ENCODE results near the gene GRIK5. TPM values are rescaled to one million over a fixed set of nuclear protein-coding genes. Genes with fewer than 3 reads are reported as not detected.

Gene GRIK5
- total RNA-seq, 1 donor from 2014 or later, result 5.7 TPM

DNA sequence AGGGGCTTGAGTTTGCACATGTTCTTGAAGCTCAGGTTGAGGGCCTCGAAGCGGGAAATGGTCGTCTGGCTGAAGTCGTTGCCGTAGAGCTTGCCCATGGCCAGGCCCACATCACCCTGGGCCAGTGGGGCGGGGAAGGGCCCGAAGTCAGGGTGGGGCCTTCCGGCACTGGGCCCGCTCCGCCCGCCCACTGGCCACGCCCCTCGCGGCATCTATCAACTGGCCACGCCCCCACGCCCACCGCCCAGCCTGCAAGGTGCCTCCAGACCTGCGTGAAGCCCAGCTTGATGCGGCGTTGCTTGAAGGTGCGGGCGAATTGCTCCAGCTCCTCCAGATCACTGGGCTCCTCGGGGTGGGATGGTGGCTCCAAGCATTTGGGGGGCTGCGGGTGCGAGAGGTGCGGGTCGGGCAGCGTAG, 25.8 kb upstream of the GRIK5 start:
- no peak for DNase-seq (ENCODE audit: low read depth, low spot score)

DNA sequence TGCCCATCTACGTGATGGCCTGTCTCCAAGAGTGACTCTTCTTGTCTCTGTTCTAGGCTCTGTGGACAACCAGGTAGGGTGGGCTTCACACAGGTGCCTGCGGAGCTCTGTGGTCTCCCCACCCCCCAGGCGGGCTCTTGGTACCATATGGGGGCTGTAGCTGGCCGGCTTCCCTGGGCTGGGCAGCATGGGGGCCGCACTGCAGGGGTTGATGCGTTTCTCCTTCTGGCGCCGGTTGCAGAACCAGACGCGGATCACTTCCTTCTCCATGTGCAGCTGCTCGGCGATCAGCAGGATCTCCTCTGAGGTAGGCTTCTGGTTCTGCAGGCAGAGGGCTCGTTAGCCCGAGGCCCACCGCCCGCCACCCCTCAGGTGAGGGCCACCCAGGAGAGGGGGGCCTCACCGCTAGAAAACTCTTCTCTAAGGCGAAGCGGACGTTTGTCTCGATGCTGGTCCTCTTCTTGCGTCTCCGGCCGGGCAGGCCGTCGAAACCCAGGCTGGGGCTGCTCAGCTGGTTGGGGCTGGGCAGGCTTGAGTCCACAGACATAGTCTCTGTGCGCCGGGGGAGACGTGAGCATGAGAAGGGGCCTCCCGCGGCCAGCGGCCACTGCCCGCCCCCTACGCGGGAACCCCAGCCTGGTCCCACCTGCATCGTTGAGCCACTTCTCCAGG, 25.3 kb upstream of the GRIK5 start:
- no peak for DNase-seq (ENCODE audit: low read depth, low spot score)

DNA sequence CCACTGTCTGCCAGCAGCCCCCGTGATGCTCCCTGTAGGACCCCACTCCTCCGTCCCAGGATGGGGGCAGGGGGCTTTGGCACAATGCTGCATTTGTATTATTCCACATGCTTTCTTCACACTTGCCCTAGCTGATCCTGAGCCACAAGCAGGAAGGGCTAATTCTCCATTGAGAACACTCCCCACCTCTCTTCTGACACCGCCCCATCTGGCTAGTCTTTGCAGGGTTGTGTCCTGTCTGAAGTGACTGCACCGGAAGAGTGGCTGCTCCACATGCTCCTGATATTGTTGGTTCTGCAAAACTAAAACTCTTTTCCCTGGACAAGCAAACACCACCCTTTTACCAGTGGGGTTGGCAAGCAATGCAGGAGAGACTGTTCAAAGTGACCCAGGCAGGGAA, 23.9 kb upstream of the GRIK5 start:
- no peak for DNase-seq (ENCODE audit: low read depth, low spot score)

DNA sequence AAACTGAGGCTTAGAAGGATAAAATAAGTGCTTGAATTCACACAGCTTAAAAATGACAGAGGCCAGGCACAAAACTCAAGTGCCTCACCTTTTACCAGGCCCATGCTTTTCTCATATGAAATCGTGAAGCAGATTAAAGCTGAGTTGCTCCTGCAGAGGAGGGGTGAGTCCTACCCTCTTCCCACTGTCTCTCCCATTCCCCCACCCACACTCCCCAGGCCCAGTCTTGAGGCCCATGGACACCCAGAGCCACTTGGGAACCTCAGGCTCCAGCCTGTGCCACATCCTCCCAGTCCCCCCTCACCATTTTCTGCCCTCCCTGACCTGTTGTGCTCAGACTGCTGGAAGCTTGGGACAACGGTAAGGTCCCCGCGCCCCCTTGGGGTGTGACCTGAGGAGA, 23.5 kb upstream of the GRIK5 start:
- no peak for DNase-seq (ENCODE audit: low read depth, low spot score)

DNA sequence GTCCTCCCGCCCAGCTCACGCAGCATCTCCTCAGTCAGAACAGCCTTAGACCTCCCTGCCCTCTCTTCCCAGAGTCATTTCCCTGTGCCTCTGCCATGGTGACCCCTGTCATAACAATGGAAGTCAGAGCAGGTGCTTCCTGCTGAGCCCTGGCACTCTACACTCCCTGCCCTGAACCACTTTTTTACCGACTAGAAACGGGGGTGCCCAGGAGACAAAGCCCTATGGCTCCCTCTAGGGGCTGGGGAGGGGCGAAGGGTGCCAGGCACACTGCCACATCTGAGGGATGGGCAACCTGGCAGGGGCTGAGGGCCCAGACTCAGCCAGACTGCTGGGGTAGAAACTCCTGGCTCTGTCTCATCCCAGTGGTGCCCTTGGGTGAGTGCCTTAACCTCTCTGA, 22.3 kb upstream of the GRIK5 start:
- DNase-seq (ENCODE audit: low read depth, low spot score), result peak; percentile 89

DNA sequence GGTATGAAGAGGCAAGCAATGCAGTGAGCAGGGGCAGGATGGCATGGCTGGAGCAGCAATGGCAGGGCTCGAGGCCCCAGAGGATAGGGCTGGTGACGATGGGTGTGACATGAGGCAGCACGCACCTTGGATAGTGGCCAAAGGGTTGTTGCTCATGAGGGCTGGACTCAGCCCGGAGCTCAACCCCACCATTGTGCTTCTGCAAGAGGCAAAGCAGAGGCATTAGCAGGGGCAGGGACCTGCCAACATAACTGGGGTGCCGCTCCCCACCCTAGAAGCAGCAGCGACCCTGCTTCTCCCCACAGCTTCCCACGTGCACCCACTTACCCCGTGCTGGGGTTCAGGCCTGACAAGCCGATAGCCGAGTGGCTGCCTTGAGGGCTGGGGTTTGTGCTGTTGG, 21.7 kb upstream of the GRIK5 start:
- peak; percentile 56 for DNase-seq (ENCODE audit: low read depth, low spot score)

DNA sequence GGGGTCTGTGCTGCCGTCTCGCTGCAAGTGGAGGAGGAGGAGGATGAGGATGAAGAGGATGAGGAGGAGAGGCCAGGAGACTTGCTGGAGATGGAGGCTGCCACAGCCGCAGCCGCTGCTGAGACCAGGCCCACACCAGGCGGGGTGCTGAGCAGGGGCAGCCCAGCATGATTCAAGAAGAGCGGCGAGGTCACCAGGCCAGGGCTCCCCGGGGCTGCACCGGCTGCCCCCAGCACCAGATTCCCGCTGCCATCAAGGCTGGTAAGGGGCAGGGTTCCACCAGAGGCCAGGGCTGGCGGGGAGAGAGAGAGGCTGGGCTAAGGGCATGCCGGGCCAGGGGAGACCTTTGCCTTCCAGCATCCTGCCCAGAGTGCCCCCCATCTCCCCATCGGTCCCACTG, 21.3 kb upstream of the GRIK5 start:
- no peak for DNase-seq (ENCODE audit: low read depth, low spot score)

DNA sequence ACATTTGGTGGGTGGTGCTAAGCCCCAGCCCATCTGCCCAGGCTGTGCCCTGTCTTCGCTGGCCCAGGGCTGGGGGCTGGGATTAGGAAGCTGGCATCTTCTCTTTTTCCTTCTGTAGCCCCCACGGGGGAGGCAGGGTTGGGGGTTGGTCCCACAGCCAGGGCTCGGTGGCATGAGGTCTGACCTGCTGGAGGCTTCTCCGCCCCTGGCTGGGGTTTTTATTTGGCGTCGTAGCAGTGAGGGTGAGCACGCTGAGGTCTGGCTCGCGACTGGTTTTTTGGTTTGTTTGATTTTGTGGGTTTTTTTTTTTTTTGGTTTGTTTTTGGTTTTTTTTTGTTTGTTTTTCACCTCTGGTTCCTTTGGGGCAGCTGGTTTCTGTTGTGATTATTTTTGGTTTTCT, 20.7 kb upstream of the GRIK5 start:
- DNase-seq (ENCODE audit: low read depth, low spot score), result no peak

DNA sequence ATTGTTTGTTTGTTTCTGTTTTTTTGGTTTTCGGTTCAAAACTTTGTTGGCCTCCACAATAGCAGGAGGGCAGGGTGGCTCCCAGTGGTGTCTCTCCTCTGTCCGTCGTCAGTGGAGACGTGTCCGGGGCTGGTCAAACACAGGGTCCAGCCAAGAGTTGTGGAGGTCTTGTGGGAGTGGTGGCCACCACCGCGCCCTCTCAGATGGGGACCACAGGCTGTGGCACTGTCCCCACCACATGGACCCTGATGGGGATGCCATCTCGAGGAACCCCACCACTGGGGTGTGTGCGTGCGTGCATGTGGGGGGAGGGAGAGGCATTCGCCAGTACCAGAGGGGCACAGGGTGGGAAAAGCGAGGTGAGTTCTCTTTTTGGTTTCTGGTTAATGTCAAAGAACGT, 19.8 kb upstream of the GRIK5 start:
- DNase-seq (ENCODE audit: low read depth, low spot score), result no peak

DNA sequence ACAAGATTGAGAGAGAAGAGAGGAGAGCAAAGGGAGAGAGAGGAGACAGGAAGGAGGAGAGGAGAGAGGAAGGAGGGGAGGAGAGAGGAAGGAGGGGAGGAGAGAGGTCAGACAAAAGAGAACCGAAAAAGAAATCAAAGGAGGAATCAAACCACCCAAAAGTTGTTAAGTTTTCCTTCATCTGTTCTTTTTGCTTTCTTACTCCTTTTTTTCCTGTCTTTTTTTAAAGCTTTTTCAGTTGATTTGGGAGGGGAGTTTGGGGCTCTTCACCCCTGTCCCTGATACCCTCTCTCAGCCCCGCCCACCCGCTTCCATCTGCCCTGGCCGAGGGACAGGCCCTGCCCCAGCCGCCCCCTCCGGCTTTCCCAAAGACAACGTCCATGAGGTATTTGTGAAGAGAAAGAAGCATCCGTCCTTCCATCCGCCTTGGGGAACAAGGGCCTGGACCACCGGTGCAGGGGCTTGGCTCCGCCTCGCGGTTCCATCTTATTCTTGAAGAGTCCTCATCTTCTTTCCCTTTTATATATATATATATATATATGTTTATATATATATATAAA, 19.3 kb upstream of the GRIK5 start:
- no peak for DNase-seq (ENCODE audit: low read depth, low spot score)

DNA sequence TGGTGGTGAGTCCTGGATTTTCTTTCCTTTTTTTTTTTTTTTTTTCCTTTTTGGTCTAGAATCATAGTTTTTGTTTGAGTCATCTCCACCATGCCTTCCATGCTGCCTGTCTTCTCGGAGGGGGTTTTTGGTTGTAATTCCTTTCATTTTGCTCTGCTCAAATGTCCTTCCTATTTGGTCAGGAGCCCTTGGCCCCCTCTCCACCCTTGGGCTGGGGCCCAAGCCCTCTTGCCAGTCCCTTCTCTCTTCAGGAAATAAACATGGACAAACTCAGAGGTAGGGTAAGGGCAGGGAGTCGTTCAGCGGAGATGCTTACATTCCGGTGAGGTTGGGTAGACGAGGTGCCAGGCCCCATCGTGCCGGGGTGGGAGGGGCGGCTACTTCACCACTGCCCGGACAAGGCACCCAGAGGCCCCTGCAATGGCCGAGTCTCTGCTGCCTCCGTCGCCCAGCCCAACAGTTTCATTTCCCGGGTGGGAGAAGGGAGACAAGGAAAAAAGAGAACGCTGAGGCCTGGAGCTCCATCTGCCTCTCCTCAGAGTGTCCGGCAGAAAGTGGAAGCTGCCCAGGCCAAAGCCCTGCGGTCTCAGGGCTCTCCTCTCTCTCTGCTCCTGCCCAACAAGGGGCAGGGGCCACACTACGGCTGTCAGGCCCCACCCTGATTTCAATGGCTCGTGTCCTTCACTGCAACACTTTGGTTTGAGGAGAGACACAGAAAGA, 18.6 kb upstream of the GRIK5 start:
- no peak for DNase-seq (ENCODE audit: low read depth, low spot score)

DNA sequence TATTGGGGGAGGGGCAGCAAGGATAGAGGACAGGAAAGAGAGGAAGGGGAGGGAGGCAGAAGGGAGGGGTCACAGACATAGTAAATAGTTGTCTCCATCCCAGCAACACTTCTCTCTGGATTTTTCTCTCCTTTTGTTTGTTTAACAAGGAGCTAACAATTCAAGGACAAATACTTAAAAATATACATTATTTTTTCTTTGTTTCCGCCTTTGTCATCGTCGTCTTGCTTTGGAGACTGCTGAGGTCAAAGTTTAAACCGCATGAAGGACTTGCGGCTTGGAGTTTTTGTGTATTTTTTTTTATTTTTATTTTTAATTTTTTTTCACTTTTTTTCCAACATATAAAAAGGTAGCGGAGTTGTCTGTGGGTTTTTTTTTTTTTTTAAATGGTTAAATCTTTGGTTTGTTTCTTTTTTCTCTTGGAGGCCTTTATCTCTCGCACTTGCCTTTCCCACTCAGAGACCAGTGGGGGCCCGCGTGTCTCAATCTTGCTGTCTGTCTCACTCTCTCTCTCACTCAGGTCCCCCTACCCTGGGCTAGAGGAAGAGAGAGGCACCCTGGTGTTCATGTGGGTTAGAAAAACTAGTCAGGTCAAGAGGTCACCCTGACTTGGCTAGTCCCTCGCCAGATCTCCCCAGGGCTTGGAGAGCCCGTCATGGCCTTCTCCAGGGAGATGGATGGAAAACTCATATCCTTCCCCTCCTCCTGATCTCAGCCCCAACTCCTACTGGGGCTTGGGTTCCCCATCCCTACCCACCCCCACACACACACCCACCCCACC, 17.0 kb upstream of the GRIK5 start:
- DNase-seq (ENCODE audit: low read depth, low spot score), result no peak

DNA sequence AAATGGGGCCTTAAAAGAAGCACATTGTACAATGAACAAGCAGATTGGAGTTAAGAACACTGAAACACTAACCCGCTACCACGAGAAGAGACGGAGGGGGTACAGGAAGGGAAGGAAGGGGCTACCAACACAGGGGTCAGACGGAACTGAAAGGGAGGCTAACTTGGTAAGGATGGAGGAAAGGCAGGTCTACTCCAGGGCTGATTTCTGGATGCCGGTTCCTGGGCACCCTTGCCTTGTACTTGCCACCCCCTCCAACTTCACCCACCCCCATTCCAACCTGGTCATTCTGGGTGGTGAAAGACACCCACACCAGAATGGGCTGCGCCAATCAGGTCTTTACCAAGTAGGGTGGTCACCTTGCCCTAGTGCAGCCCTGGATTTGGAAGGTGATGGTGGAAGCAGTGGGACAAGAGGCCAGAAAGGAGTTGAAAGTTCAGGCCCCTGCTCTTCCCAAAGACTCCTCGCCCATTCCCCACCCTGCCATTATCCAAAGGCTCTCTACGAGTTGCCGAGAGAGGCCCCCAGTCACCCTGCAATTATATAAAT, 16.3 kb upstream of the GRIK5 start:
- no peak for DNase-seq (ENCODE audit: low read depth, low spot score)

DNA sequence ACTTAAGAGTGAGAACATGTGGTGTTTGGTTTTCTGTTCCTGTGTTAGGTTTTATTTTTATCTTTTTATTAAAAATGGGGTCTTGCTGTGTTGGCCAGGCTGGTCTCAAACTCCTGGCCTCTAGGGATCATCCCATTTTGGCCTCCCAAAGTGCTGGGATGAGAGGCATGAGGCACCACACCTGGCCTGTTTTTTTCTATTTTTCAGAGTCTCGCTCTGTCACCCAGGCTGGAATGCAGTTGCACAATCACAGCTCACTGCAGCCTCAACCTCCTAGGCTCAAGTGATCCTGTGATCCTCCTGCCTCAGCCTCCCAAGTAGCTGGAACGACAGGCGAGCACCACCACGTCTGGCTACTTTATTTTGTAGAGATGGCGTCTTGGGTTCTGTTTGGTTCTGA, 13.5 kb upstream of the GRIK5 start:
- DNase-seq (ENCODE audit: low read depth, low spot score), result no peak

DNA sequence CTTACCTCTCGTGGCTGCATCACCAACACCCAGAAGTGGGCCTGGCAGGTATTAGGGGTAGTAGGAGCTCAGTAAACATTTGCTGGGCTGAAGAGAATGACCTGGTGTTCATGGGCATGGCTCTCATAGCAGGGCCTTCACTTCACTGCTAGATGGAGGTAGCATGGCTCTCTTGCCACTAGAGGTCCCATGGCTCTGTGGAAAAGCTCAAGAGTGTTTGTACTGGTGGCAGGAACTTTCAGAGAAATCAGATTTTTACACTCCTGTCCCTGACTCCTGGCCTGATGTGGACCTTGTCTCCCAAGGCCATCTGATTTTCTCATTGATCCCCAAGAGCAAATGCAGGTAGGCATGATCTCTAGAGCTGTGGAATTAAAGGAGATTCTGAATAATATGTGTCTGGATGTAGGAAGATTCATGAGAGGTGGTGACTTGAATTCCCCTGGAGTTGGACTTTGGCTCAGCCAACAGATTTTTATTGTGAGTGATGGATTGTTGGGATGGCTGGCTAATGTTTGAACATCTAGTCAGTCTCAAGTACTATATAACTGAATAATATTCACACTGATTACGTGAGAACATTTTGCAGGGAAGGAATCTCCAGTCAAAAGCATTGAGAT, 11.7 kb upstream of the GRIK5 start:
- peak; percentile 36 for DNase-seq (ENCODE audit: low read depth, low spot score)

DNA sequence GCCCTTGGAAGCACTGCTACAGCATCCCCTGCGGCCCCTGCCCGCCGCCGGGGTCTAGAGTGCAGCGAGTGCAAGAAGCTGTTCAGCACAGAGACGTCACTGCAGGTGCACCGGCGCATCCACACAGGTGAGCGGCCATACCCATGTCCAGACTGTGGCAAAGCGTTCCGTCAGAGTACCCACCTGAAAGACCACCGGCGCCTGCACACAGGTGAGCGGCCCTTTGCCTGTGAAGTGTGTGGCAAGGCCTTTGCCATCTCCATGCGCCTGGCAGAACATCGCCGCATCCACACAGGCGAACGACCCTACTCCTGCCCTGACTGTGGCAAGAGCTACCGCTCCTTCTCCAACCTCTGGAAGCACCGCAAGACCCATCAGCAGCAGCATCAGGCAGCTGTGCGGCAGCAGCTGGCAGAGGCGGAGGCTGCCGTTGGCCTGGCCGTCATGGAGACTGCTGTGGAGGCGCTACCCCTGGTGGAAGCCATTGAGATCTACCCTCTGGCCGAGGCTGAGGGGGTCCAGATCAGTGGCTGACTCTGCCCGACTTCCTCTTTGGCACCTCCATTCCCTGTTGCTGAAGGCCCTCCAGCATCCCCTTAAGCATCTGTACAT, 10.9 kb upstream of the GRIK5 start:
- no peak for DNase-seq (ENCODE audit: low read depth, low spot score)

DNA sequence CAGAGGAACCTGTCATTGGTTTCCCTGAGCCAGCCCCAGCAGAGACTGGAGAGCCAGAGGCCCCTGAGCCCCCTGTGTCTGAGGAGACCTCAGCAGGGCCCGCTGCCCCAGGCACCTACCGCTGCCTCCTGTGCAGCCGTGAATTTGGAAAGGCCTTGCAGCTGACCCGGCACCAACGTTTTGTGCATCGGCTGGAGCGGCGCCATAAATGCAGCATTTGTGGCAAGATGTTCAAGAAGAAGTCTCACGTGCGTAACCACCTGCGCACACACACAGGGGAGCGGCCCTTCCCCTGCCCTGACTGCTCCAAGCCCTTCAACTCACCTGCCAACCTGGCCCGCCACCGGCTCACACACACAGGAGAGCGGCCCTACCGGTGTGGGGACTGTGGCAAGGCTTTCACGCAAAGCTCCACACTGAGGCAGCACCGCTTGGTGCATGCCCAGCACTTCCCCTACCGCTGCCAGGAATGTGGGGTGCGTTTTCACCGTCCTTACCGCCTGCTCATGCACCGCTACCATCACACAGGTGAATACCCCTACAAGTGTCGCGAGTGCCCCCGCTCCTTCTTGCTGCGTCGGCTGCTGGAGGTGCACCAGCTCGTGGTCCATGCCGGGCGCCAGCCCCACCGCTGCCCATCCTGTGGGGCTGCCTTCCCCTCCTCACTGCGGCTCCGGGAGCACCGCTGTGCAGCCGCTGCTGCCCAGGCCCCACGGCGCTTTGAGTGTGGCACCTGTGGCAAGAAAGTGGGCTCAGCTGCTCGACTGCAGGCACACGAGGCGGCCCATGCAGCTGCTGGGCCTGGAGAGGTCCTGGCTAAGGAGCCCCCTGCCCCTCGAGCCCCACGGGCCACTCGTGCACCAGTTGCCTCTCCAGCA, 10.1 kb upstream of the GRIK5 start:
- no peak for DNase-seq (ENCODE audit: low read depth, low spot score)

DNA sequence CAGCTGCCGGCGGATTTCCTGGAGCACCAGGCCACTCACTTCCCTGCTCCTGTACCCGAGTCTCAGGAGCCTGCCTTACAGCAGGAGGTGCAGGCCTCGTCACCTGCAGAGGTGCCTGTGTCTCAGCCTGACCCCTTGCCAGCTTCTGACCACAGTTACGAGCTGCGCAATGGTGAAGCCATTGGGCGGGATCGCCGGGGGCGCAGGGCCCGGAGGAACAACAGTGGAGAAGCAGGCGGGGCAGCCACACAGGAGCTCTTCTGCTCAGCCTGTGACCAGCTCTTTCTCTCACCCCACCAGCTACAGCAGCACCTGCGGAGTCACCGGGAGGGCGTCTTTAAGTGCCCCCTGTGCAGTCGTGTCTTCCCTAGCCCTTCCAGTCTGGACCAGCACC, 9.3 kb upstream of the GRIK5 start:
- no peak for DNase-seq (ENCODE audit: low read depth, low spot score)

DNA sequence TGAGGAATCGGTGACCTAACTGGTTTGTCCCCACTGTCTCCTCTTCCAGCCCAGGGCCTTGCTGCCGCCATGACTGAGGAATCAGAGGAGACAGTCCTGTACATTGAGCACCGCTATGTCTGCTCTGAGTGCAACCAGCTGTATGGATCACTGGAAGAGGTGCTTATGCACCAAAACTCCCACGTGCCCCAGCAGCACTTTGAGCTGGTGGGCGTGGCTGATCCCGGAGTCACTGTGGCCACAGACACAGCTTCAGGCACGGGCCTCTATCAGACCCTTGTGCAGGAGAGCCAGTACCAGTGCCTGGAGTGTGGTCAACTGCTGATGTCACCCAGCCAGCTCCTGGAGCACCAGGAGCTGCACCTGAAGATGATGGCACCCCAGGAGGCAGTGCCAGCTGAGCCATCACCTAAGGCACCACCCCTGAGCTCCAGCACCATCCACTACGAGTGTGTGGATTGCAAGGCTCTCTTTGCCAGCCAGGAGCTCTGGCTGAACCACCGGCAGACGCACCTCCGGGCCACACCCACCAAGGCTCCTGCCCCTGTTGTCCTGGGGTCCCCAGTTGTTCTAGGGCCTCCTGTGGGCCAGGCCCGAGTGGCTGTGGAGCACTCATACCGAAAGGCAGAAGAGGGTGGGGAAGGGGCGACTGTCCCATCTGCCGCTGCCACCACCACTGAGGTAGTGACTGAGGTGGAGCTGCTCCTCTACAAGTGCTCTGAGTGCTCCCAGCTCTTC, 8.7 kb upstream of the GRIK5 start:
- DNase-seq (ENCODE audit: low read depth, low spot score), result no peak

Data from pulmonary artery endothelial cell (primary cell).